ENCODE results near the gene YIF1A.
"Not testable (repeated sequence)": the region's sequence is repeated elsewhere in the genome, so short reads cannot be mapped to it uniquely, and the experiment has no call there.

YIF1A gene

DNA sequence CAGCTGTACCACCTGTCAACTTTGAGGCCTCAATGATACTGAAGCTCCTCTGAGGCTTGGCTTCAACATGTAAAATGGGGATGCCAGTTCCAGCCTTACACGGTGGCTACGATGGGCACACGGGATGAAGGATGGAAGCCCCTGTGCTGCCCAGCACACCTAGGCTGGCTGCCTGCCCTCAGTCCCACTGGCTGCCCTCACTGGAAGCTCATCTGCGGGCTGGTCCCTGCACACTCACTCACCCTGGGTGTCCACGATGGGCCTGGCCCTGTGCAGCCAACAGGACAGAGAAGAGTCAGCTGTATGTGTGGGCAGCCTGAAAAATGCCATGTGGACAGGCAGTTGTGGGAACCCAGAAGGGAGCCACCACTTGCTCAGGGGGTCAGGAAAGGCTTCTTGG, 2.2 kb downstream of the YIF1A start:
- DNase-seq (ENCODE audit: low read depth in 2 of 2) = no peak

DNA sequence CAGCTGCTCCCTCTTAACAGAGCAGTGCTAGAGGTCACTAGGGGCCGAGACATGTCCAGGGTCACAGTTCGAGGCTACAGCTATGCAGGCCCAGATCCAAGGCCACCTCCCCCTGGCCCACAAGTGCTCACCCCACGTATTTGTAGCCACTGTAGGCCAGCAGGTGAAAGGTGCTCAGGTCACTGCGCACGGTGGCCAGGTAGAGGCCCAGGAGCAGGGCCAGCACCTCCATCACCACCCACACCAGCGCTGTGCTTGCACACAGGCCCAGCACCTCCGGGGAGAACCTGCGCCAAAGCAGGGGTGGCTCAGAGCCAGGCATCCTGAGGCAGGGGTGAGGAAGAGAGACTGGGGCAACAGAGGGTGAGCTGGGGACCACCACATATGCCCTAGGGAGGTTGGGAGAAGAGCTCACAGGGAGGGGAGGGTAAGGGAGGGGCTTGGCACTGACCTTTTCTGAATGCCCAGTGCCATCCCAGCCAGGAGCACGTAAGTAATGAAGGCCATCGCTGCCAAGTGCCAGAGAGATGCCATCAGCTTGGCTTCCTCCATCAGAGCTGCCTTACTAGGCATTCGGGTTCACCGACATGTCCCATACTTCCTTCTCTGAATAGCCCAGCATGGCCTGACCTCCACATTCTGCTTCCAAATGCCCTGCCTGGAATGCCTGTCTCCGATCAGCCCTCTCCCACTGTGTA, 3.5 kb downstream of the YIF1A start:
- DNase-seq (ENCODE audit: low read depth in 2 of 2) = no peak

DNA sequence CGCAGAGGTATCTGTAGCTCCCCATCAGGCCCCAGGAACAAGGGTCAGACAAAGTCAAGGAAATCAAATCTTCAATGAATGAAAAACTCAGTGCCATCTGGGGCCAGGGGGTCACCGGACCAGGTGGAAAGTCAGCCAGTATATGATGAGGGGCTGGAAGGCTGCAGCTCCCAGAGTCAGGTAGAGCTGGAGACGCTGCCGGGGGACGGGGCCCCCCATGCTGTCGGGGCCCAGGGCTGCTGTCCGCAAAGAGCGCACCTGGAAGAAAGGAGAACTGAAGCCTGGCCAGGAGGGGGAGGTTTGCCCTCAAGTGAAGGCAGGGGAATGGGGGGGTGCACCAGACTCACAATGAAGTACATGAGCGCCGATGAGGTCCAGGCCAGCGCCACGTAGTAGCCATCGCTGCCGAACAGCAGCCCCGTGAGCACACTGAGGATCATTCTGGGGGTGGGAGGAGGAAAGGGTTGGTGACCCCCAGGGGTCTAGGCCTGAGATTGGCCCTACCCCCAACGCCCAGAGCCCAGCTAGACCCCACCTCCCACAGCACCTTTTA, 4.3 kb downstream of the YIF1A start:
- DNase-seq (ENCODE audit: low read depth in 2 of 2) = no peak

DNA sequence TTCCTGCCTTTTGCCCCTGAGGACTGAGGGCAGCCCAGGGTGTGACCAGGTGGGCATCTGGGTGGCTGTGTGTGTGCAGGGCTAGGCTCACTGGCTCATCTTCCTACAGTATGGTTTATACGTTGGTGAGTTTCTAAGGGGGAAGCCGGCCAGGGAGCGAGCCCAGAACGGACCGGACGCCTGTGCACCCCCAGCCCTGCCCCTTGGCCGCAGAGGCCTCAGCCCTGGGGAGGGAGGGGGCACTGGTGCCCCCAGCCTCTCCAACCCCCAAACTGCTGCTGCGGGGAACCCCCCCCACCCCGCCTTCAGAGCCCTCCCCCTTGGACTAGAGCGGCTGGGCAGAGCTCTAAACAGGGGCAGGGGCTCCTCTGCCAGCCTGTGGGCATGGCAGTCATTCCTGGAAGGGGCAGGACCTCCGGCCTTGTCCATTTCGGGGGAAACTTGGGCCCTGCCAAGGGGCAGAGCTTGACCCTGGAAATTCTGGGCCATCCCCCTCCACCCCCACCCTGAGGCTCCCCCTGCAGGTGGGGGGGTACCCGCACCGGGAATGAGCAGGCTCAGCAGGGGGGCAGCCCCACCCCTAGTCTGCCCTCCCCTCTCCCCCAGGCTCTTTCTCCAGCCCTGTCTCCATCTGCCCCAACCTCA, 5.4 kb downstream of the YIF1A start:
- DNase-seq (ENCODE audit: low read depth in 2 of 2) = no peak

DNA sequence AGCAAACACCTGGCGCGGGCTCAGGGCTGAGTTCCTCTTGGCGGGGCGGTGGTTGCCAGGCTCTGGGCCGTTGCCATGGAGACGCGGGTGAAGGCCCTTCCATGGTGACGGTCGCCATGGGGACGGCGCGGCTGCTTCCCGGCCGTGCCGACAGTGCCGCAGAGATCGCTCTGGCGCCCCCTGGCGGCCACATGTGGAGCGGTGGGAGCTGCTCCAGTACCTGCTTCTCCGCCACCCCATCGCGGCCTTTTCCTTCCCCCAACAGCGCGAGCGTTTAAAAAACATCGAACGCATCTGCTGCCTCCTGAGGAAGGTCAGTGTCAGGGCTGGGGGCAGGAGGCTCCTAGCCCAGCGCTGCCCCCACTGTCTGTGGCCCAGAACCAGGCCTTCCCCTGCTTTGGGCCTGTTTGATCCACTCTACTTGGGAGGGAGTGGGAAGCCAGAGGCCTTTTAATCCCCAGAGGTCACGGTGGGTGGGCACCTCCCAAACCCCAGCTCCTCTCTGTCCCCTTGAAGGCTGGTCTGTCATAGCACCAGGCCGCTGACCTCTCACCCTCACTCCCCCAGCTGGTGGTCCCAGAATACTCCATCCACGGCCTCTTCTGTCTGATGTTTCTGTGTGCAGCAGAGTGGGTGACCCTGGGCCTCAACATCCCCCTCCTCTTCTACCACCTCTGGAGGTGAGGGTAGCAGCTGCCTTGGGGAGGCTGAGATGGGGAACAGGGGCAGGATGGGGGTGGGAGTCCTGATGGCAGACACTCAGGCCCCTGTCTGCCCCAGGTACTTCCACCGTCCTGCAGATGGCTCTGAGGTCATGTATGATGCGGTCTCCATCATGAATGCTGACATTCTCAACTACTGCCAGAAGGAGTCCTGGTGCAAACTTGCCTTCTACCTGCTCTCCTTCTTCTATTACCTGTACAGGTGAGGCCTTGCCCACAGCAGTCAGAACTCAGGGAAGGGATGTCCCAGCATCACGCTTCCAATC, 6.2 kb downstream of the YIF1A start:
- DNase-seq (ENCODE audit: low read depth in 2 of 2) = peak; percentile 94

DNA sequence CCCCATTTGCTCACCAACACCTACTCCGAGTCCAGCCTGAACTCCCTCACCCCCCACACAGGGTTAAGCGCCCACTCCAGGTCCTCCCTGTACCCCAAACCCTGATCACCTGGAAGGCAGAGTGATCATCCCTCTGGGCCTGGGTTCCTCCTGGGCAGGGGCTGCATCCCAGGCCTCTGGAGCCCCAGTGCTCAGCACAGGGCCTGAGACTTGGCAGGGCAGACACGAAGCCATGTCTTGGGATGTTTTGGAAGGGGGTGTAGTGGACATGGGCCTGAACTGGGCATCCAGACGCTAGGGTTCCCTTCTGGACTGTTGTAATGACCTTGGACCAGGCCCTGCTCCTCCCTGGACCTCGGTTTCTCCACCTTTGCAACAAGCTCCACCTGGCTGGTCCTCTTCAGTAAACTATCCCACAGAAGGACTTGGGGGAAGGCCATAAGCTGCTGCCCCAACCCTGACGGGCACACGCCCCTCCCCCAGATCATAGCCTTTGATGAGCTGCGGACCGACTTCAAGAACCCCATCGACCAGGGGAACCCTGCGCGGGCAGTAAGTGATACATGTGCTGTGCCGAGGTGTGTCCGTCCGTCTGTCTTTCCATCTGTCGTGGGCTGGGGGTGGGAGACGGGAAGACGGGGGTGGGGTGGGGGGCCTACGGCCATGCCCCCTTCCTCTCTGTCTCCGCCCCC, 7.0 kb downstream of the YIF1A start:
- no peak for DNase-seq (ENCODE audit: low read depth in 2 of 2)

DNA sequence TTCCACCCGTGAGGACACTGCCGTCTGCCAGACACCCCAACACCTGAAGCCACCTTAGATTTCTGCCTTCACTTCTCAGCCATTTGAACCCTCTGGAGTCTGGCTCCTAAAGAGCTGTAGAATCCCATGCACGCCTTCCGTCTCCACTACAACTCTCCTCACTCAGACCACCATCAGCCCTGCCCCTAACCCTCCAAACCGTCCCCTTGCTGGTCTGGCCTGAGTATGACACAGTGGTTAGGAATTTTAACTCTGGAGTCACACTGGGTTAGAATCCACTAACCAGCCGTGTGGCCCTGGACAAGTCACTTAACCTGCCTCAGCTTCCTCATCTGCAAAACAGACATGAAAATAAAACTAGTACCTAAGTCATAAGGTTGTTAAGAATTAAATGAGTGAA, 7.9 kb downstream of the YIF1A start:
- DNase-seq (ENCODE audit: low read depth in 2 of 2) = no peak

DNA sequence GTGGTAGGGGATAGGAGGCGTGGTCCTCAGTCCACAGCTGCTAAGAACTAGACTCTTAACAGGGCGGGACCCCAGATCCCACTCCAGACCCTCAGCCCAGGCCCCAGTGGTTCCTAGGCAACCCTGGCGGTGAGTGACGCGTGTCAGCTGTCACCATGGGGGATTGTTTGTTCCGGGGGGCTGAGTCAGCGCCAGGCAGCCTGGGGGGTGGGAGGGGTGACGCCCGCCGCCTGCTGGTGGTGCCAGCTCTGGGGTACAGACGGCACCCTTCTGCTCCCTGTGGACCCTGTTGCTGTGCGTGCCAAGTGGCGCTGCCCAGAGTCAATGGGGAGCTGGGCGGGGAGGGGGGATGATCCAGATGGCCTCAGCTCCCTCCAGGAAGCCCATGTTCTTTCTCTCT, 8.5 kb downstream of the YIF1A start:
- no peak for DNase-seq (ENCODE audit: low read depth in 2 of 2)

DNA sequence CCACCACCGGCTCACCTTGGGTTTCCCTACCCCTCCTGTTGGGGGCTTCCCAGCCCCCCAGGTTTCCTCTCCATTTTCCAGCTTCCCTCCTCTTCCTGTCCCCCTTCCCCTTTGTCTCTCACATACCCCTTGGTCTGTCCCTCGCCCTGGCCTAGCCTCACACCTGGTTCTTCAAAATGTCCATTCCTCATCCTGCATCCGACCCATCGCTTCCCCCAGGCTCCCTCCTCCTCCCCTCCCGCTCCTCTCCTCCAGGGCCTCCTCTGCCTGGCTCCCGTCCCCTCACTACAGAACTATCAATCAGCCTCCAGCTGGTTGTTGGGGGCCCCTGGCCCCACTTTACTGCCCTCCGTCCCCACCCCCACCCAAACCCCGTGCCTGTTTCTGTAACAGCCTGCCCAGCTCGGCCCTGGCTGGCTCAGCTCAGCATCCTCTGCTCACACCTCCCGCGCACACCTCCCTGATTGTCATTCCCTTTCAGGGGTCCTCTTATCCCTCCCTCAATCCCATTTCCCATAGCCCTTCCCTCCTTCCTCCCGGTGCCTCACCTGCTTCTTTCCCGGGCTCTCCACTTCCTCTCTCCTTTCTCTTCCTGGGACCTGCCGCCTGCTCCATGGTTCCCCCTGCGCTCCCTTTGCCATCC, 9.7 kb downstream of the YIF1A start:
- no peak for DNase-seq (ENCODE audit: low read depth in 2 of 2)

DNA sequence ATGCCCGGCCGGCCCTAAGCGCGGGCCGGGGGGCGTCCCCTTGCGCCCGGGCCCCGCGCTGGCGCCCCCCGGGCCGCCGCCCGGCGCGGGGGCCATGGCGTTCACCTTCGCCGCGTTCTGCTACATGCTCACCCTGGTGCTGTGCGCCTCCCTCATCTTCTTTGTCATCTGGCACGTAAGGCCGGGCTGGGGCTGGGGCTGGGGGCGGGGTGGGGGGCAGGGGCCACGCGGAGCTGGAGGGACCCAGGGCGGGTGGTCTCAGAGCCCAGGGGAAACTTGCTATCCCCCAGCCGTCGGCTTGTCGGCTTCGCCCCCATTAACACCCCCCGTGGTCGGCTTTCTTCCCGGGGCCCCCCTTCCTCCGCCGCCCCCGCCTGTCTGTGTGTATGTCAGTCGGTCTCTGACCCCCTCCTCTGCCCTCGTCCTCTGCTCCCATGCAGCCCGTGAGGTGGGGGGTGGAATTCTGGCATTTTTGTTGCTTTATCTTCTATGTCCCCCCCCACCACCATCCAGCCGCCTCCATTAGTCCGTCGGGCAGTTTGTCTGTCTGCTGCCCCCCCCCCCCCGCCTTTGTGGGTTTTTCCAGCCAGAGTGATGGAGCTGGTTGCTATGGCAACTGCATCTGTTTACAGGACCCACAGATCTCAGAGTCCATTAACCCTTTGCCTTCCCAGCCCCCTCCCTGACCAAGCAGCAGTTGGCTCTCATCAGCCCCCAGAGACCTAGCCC, 10.4 kb downstream of the YIF1A start:
- DNase-seq (ENCODE audit: low read depth in 2 of 2) = no peak

DNA sequence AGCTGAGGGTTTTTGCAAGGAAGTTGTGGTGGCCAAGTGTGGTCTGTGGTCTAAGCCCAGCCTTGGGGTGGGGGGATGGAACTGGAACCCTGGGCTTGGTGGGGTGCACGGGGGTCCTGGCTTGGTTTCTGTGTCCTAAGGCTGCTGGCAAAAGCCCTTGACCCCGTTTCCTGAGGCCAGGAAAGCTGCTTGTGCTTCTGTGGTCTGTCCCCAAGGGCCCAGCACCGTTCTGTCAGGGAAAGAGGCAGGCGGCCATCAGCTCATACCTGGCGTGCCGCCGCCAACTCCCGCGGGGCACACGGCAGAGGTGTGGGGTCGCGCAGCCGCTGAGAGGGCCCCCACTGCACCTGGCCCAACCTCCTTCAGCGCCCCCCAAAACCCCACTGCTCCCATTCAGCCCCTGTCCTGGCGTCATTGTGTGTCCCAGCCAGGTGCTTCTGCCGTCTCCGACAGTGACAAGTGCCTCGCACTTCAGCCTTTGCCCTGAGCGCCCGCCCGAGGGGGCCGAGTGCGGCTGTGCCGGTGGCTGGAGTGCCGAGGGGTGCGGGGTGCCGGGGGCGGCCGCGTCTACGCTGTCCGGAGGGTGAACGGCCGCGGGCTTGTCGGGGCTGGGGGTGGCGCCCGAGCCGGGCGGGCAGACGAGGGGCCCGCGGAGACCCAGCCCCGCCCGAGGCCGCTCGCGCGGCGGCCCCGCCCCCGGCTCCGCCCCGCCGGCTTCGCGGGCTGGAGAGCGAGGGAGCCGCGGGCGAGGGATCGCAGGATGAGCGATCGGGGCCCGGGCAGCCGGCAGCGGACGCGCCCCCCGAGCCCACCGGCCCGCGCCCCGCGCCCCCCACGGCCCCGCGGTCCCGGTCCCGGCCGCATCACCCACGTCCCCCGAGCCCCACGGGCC, 11.2 kb downstream of the YIF1A start, which contains the start of gene CNIH2:
Gene CNIH2, plus strand, starts transcription at position 705 of the 892 bp plus-strand sequence. CDS start 282 bp downstream, outside the sequence.
- no peak for DNase-seq (ENCODE audit: low read depth in 2 of 2)

DNA sequence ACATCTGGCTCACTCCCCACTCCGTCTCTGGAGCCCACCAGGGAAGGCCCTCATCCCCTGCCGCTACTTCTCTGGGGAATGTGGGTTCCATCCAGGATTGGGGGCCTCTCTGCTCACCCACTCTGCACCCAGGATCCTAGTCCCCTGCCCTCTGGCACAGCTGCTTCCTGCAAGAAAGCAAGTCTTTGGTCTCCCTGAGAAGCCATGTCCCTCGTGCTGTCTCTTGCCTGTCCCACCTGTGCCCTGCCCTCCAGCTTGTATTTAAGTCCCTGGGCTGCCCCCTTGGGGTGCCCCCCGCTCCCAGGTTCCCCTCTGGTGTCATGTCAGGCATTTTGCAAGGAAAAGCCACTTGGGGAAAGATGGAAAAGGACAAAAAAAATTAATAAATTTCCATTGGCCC, 11.9 kb downstream of the YIF1A start:
- not testable (repeated sequence) for DNase-seq (ENCODE audit: low read depth in 2 of 2)

DNA sequence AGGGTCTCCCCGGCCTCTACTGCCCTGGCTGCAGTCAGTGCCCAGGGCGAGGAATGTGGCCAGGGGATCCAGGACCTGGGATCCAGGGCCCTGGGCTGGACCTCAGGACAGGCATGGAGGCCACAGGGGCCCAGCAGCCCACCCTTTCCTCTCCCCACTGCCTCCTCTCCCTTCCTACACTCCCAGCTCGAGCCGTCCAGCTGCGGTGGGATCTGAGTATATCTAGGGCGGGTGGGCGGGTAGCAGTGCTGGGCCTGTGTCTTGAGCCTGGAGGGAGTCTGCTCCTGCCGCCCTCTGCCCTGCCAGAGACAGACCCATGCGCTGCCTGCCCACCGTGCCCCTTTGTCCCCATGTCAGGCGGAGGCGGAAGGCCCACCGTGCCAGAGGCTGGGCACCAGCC, 12.3 kb downstream of the YIF1A start:
- not testable (repeated sequence) for DNase-seq (ENCODE audit: low read depth in 2 of 2)

DNA sequence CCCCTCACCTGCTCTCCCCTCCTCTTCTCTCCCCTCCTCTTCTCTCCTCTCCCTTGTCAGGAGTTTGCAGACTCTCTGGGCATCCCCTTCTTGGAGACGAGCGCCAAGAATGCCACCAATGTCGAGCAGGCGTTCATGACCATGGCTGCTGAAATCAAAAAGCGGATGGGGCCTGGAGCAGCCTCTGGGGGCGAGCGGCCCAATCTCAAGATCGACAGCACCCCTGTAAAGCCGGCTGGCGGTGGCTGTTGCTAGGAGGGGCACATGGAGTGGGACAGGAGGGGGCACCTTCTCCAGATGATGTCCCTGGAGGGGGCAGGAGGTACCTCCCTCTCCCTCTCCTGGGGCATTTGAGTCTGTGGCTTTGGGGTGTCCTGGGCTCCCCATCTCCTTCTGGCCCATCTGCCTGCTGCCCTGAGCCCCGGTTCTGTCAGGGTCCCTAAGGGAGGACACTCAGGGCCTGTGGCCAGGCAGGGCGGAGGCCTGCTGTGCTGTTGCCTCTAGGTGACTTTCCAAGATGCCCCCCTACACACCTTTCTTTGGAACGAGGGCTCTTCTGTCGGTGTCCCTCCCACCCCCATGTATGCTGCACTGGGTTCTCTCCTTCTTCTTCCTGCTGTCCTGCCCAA, 12.8 kb downstream of the YIF1A start:
- DNase-seq (ENCODE audit: low read depth in 2 of 2) = no peak

DNA sequence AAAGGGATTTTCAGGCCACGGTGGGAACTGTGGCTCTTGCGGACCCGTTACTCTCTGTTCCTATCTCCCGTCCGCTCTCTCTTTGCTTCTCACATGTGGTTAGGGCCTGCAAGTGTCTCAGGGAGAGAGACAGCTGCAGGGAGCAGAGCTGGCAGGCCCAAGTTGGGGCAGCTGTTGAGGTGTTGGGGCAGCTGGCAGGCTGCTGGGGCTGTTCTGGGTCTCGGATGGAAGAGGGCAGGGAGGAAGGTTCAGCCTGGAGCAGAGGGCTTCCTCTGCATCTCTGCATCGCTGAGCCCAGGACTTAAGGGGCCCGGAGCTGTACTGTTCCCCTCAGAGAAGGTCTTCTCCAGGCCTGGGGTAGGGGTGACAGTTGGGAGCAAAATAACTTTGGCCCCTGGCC, 13.5 kb downstream of the YIF1A start:
- no peak for DNase-seq (ENCODE audit: low read depth in 2 of 2)

DNA sequence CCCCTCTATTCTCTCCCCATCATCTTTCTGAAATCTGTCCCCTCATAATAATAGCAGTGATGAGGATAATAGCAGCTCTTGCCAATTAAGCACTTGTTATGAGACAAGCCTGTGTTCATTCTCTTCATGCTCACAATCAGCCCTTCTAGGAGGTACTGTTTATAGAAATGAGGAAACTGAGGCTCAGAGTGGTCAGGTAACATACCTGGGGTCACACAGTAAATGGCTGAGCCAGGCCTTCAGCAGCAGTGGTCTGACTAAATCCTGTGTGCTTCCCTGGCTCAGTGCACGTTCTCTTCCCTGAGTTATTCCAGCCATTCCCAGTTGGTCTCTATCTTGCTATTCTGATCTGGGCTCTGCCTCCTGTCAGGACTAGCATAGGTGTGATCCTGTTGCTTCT, 14.7 kb downstream of the YIF1A start:
- no peak for DNase-seq (ENCODE audit: low read depth in 2 of 2)

DNA sequence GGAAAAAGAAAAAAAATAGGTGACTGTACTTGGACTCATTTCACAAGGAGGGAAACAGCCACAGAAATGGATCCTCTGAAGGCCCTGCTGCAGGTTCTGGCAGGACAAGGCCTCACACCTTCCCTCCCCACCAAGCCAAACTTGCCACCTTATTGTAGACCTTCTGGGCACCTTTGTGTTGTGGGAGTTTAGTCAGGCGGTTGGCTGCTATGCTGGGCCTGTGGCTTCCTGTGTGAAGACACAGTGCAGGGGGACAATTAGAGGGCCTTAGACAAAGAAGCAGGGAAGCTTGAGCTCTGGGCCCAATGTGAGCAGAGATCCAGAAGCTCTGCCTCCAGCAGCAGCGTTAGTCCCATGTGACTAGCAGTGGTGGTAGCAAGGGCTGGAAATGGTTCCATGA, 16.3 kb downstream of the YIF1A start:
- no peak for DNase-seq (ENCODE audit: low read depth in 2 of 2)

DNA sequence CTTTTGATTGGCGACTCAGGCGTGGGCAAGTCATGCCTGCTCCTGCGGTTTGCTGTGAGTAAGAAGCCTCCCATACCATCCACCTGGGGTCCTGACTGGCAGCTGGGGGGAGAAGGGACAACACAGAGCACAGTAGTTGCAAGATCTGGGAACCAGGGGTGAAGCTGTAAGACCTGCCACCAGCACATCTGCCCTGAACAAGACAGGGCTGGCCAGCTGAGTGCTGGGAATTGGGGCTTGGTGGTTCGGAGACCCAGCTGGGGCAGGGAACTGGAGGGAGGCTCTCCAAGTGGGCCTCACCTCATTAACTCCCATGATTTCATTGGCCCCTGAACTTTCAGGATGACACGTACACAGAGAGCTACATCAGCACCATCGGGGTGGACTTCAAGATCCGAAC, 17.1 kb downstream of the YIF1A start:
- no peak for DNase-seq (ENCODE audit: low read depth in 2 of 2)

Data from activated CD8-positive, alpha-beta memory T cell treated with anti-CD3 and anti-CD28 coated beads for 4 hours (primary cell).